ENCODE data around the gene TENM3. TPM values are rescaled to one million over a fixed set of nuclear protein-coding genes. Genes with fewer than 3 reads are reported as not detected.

TENM3 gene
- total RNA-seq, 4 donors from 2014 or later, result 5.9 to 61.5 (median 24.6) TPM

DNA sequence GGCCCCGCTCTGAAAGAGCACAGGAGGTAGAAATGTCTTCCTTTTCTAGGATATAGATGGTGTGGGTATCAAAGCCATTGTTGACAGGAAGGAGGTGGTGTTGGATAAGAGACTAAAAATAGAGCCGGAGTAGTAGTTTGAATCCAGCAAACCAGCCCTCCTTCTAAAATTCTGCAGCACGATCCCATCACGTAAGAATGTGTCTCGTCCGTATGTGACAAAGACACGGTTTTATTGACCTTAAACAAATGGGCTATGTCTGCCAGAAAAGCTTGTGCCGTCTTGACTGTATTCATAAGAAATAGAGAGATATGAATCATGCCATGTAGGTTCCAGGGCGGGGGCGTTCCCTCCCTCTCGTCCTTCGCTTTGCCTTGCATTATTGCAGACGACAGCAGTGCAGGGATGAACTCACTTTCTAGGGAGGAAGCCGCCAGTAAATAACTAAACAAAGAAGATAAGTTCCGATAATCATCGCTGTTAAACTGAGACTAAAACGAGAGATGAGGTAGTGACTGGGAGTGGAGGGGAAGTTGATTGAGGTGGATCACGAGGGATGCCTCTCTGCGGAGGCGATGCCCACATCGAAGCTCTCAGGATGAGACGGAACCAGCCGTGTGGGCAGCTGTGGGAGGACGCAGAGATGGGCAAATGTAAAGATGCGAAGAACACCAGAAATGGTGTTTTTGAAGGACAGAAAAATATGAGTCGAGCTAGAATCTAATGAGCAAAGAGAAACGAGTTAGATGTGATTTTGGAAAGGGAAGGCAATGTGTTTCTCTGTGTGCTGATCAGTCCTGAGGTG is 3.4 kb downstream of the TENM3 start:
- DNase-seq, result no peak
- Histone ChIP-seq H3K27me3 (no peaks in the 10 kb centered on the region), H3K4me1 (no peaks in the 10 kb centered on the region), H3K9me3 (no peaks in the 10 kb centered on the region), H3K36me3 (no peaks in the 10 kb centered on the region), H3K27ac (peak overlapping the region in 1 of 2 donors; percentile 31), H3K4me3 (peak overlapping the region; percentile 18 to 24)
- no peak for TF ChIP-seq POLR2A (IDR thresholded peaks at IDR 0.05)
- TF ChIP-seq, protein P1, sequence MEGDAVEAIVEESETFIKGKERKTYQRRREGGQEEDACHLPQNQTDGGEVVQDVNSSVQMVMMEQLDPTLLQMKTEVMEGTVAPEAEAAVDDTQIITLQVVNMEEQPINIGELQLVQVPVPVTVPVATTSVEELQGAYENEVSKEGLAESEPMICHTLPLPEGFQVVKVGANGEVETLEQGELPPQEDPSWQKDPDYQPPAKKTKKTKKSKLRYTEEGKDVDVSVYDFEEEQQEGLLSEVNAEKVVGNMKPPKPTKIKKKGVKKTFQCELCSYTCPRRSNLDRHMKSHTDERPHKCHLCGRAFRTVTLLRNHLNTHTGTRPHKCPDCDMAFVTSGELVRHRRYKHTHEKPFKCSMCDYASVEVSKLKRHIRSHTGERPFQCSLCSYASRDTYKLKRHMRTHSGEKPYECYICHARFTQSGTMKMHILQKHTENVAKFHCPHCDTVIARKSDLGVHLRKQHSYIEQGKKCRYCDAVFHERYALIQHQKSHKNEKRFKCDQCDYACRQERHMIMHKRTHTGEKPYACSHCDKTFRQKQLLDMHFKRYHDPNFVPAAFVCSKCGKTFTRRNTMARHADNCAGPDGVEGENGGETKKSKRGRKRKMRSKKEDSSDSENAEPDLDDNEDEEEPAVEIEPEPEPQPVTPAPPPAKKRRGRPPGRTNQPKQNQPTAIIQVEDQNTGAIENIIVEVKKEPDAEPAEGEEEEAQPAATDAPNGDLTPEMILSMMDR (IDR thresholded peaks at IDR 0.05), result no peak
- intact Hi-C loops (cut with DNase I; ENCODE audit: low total_unique reads), result no loop called here

DNA sequence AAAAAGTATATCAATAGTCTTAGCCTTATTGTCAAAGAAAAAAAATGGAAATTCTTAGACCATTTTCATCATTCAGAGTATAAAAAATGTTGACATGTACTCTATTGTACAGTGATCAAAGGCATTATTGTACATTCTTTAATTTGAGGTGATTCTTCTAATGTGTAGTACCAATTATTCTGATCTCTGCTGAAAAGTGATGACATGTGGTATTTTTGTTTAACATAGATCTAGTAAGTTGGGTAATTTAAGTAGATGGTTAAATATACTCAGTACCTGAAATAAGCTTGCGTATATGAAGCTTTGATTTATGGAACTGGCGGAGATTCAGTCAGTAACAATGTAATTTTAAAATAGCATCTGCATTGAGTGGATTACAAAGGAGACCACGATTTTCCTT is 5.1 kb downstream of the TENM3 start:
- intact Hi-C loops (cut with DNase I; ENCODE audit: low total_unique reads), result no loop called here
- DNase-seq, result no peak
- Histone ChIP-seq H3K27ac (no peak overlapping the region), H3K4me3 (no peak overlapping the region), H3K27me3 (no peaks in the 10 kb centered on the region), H3K36me3 (no peaks in the 10 kb centered on the region), H3K9me3 (no peaks in the 10 kb centered on the region), H3K4me1 (no peaks in the 10 kb centered on the region)
- TF ChIP-seq POLR2A (IDR thresholded peaks at IDR 0.05), result no peak
- TF ChIP-seq, protein P1 (IDR thresholded peaks at IDR 0.05), result no peak

DNA sequence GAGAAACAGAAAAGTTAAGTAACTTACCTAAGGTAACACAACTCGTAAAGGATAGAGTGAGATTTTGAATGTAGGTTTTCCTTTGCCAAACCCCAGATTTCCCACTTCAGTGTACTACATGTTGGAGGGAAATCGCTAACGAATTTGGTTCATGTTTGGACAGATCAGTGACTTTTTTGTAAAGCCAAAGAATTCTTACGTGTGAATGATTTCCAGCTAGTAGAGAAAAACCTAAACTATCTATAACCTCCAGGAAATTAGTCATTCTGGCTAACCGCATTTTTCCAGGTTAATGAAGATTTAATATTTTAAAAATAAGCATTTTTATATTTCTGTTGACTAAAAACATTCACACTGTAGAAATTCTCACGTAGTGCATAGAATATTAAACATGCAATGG is 7.2 kb downstream of the TENM3 start:
- H3K27ac ChIP-seq, result no peak overlapping the region
- no peak for TF ChIP-seq POLR2A (IDR thresholded peaks at IDR 0.05)
- TF ChIP-seq, protein P1 (IDR thresholded peaks at IDR 0.05), result no peak
- intact Hi-C loops (cut with DNase I; ENCODE audit: low total_unique reads), result no loop called here
- DNase-seq, result no peak
- H3K4me3 ChIP-seq, result no peak overlapping the region
- no peaks in the 10 kb centered on the region for H3K36me3 ChIP-seq
- no peaks in the 10 kb centered on the region for H3K9me3 ChIP-seq
- H3K27me3 ChIP-seq, result no peaks in the 10 kb centered on the region
- H3K4me1 ChIP-seq, result no peaks in the 10 kb centered on the region

DNA sequence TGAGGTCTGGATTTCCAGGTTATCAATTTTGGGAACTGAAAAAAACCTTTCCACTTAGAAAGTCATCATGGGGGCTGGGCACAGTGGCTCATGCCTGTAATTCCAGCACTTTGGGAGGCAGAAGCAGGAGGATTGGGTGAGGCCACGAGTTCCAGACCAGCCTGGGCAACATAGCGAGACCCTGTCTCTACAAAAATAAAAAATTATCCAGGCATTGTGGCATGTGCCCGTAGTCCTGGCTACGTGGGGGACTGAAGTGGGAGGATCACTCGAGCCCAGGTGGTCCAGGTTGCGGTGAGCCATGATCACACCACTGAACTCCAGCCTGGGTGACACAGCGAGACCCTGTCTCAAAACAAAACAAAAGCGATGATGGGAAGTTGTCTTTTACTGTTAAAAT is 7.9 kb downstream of the TENM3 start:
- Histone ChIP-seq H3K4me3 (no peak overlapping the region), H3K9me3 (no peaks in the 10 kb centered on the region), H3K27ac (no peak overlapping the region), H3K4me1 (no peaks in the 10 kb centered on the region), H3K27me3 (no peaks in the 10 kb centered on the region), H3K36me3 (no peaks in the 10 kb centered on the region)
- no peak for DNase-seq
- no peak for TF ChIP-seq POLR2A (IDR thresholded peaks at IDR 0.05)
- TF ChIP-seq, protein P1 (IDR thresholded peaks at IDR 0.05), result no peak
- intact Hi-C loops (cut with DNase I; ENCODE audit: low total_unique reads), result no loop called here

DNA sequence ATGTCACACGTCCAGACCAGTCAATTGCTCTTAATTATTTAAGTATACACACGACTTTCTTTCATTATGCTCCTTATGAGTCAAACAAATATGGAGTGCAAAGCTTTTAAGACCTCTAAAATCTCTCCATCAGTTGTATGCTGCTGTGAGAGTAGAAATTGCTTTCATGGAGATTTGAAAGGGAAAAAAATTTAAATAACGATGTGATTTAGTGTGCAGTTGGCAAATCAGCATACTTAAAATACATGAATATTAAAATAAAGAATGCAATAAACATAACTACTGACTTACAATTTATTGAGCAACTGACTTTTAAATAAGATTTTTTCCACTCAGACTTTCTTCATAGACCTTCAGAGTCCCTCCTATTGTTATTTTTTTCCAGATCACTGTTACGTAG is 9.0 kb downstream of the TENM3 start:
- H3K27me3 ChIP-seq, result no peaks in the 10 kb centered on the region
- H3K9me3 ChIP-seq, result no peaks in the 10 kb centered on the region
- intact Hi-C loops (cut with DNase I; ENCODE audit: low total_unique reads), result no loop called here
- no peak overlapping the region for H3K27ac ChIP-seq
- H3K4me1 ChIP-seq, result no peaks in the 10 kb centered on the region
- DNase-seq, result no peak
- TF ChIP-seq POLR2A (IDR thresholded peaks at IDR 0.05), result no peak
- TF ChIP-seq, protein P1 (IDR thresholded peaks at IDR 0.05), result no peak
- no peak overlapping the region for H3K4me3 ChIP-seq
- H3K36me3 ChIP-seq, result no peaks in the 10 kb centered on the region

All from uterus (tissue), 4 donors.